ENCODE data around the gene NECAB2. TPM values are rescaled to one million over a fixed set of nuclear protein-coding genes. Genes with fewer than 3 reads are reported as not detected.

NECAB2 gene
- total RNA-seq: 0.29 and 0.72 TPM in 2 replicates

DNA sequence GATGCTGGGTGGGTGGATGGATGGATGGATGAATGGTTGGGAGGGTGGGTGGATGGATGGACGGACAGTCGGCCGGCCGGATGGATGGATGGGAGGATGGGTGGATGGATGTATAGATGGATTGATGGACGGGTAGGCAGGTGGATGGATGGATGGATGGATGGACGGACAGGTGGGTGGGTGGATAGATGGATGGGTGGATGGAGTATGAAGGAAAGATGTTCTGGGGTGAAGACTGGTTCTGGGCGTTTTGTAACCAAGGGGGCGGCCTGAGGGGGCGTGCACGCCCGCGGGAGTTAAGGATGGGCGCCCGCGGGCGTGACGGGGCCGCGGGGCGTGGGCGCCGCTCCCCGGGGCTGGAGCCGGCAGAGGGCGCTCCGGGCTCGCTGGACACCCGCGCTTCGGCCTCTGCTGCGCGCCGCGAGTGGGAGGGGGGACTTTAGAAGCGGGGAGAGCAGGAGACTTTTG is at the start of gene NECAB2:
NECAB2 (plus strand) TSS at position 407 of the 468 bp plus-strand sequence. CDS start 405 bp downstream, outside the sequence.
- Histone ChIP-seq H3K27ac (ENCODE audit: low read depth, low read length) (no peak within 1 kb of the TSS), H3K27me3 (ENCODE audit: insufficient read depth, low read length) (peaks cover 6% of the 10 kb centered on the region), H3K36me3 (ENCODE audit: insufficient read depth, low read length) (no peaks in the 10 kb centered on the region), H3K79me2 (ENCODE audit: insufficient read depth, low read length) (no peaks in the 10 kb centered on the region), H2AFZ (ENCODE audit: low read length) (no peak within 1 kb of the TSS), H3K4me1 (ENCODE audit: insufficient read depth, low read length) (no peaks in the 10 kb centered on the region), H4K20me1 (ENCODE audit: insufficient read depth, low read length) (no peaks in the 10 kb centered on the region), H3K4me3 (ENCODE audit: insufficient read depth, low read length) (no peak within 1 kb of the TSS), H3K9me3 (ENCODE audit: low read depth, low read length) (no peaks in the 10 kb centered on the region), H3K4me2 (ENCODE audit: insufficient read depth, low read length) (peak within 1 kb of the TSS; percentile 28)
- peak; percentile 44 for TF ChIP-seq CTCF (IDR thresholded peaks at IDR 0.05; ENCODE audit: extremely low read depth, low read depth, low read length)
- DNase-seq (ENCODE audit: insufficient read length, low spot score, missing footprints): peak; percentile 99

GRCh38 chr16:83920894-83921491 is 47.1 kb upstream of the NECAB2 start:
- H3K4me2 ChIP-seq (ENCODE audit: insufficient read depth, low read length): no peak overlapping the region

DNA sequence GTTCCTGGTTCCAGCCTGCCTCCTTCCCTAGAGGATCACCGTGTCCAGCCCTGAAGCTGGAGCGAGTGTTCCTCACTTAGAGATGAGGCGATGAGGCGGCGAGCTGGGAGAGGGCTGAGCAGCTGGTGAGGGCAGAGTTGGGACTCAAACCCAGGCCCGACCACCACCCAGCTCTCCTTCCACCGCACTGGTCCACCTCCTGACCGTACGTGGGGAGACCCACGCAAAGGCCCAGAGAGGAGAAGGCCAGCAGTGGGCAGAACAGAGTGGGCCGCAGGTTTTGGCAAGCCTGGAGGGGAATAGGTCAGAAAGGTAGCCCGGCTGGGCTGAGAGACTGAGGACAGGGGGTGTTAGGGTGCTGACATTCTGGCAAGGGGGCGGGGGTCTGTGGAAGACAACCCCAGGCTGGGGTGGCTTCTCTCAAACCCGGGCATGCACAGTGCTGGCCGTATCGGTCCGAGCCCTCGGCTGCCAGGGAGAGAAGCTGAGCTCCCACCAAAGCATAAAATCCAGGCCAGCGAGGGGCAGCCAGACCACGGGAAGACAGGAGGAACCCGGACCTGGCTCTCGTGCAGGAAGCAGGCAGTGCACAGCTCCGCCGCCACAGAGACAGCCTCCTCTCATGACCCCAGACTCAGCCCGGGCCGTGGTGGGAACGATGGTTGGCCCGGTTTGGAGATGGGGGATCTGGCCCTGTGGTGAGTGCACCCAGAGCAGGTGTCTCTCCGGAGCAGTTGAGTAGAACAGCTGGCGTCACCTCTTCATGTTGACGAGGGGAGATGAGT is 44.3 kb upstream of the NECAB2 start:
- Histone ChIP-seq H3K4me3 (ENCODE audit: insufficient read depth, low read length) (no peak overlapping the region), H3K9me3 (ENCODE audit: low read depth, low read length) (no peaks in the 10 kb centered on the region)
- TF ChIP-seq CTCF (IDR thresholded peaks at IDR 0.05; ENCODE audit: extremely low read depth, low read depth, low read length): no peak

More at GRCh38 chr16:83920894-83921491, 47.1 kb upstream of the NECAB2 start:
- H3K36me3 ChIP-seq (ENCODE audit: insufficient read depth, low read length): peaks cover 21% of the 10 kb centered on the region
- TF ChIP-seq CTCF (IDR thresholded peaks at IDR 0.05; ENCODE audit: extremely low read depth, low read depth, low read length): no peak
- no peak overlapping the region for H2AFZ ChIP-seq (ENCODE audit: low read length)
- H3K79me2 ChIP-seq (ENCODE audit: insufficient read depth, low read length): no peaks in the 10 kb centered on the region
- no peak overlapping the region for H3K4me3 ChIP-seq (ENCODE audit: insufficient read depth, low read length)
- H3K27ac ChIP-seq (ENCODE audit: low read depth, low read length): no peak overlapping the region
- no peaks in the 10 kb centered on the region for H3K4me1 ChIP-seq (ENCODE audit: insufficient read depth, low read length)
- DNase-seq (ENCODE audit: insufficient read length, low spot score, missing footprints): peak; percentile 17
- H4K20me1 ChIP-seq (ENCODE audit: insufficient read depth, low read length): peaks cover 19% of the 10 kb centered on the region
- no peaks in the 10 kb centered on the region for H3K27me3 ChIP-seq (ENCODE audit: insufficient read depth, low read length)
- H3K9me3 ChIP-seq (ENCODE audit: low read depth, low read length): no peaks in the 10 kb centered on the region

GRCh38 chr16:83924686-83925085 is 43.4 kb upstream of the NECAB2 start:
- no peak for TF ChIP-seq CTCF (IDR thresholded peaks at IDR 0.05; ENCODE audit: extremely low read depth, low read depth, low read length)
- H3K27ac ChIP-seq (ENCODE audit: low read depth, low read length): no peak overlapping the region
- no peak overlapping the region for H3K4me2 ChIP-seq (ENCODE audit: insufficient read depth, low read length)
- peaks cover 3% of the 10 kb centered on the region for H3K36me3 ChIP-seq (ENCODE audit: insufficient read depth, low read length)
- peak; percentile 57 for DNase-seq (ENCODE audit: insufficient read length, low spot score, missing footprints)
- H3K27me3 ChIP-seq (ENCODE audit: insufficient read depth, low read length): no peaks in the 10 kb centered on the region
- no peaks in the 10 kb centered on the region for H3K9me3 ChIP-seq (ENCODE audit: low read depth, low read length)
- H3K4me3 ChIP-seq (ENCODE audit: insufficient read depth, low read length): no peak overlapping the region
- H4K20me1 ChIP-seq (ENCODE audit: insufficient read depth, low read length): peaks cover 15% of the 10 kb centered on the region
- no peaks in the 10 kb centered on the region for H3K79me2 ChIP-seq (ENCODE audit: insufficient read depth, low read length)
- H2AFZ ChIP-seq (ENCODE audit: low read length): no peak overlapping the region
- peaks cover 27% of the 10 kb centered on the region for H3K4me1 ChIP-seq (ENCODE audit: insufficient read depth, low read length)

More for the DNA sequence above, 44.3 kb upstream of the NECAB2 start:
- Histone ChIP-seq H3K36me3 (ENCODE audit: insufficient read depth, low read length) (peaks cover 9% of the 10 kb centered on the region), H4K20me1 (ENCODE audit: insufficient read depth, low read length) (peaks cover 14% of the 10 kb centered on the region), H3K79me2 (ENCODE audit: insufficient read depth, low read length) (no peaks in the 10 kb centered on the region), H3K4me2 (ENCODE audit: insufficient read depth, low read length) (no peak overlapping the region), H3K27ac (ENCODE audit: low read depth, low read length) (no peak overlapping the region), H3K27me3 (ENCODE audit: insufficient read depth, low read length) (no peaks in the 10 kb centered on the region), H2AFZ (ENCODE audit: low read length) (no peak overlapping the region), H3K4me1 (ENCODE audit: insufficient read depth, low read length) (peaks cover 25% of the 10 kb centered on the region)
- DNase-seq (ENCODE audit: insufficient read length, low spot score, missing footprints): peak; percentile 22

Measured in osteoblast (primary cell).